GM12873 (cell line): ENCODE data around the gene AFMID.
A peak's percentile ranks its signal among the peaks of the same experiment; 100 is the strongest.

Source experiments
- TF ChIP-seq, protein P1 (sequence below): IDR thresholded peaks from 2 replicates; pipeline ENCODE4 v1.5.1; 2012; ENCODE audit warnings: low read depth, mild to moderate bottlenecking, moderate library complexity, low read length, control low read depth; ENCODE audit not compliant: insufficient read depth; ENCODE audit errors: missing control alignments

AFMID gene

GRCh38 chr17:78173097-78173715, 14.0 kb upstream of the AFMID start:
- TF ChIP-seq, protein P1, sequence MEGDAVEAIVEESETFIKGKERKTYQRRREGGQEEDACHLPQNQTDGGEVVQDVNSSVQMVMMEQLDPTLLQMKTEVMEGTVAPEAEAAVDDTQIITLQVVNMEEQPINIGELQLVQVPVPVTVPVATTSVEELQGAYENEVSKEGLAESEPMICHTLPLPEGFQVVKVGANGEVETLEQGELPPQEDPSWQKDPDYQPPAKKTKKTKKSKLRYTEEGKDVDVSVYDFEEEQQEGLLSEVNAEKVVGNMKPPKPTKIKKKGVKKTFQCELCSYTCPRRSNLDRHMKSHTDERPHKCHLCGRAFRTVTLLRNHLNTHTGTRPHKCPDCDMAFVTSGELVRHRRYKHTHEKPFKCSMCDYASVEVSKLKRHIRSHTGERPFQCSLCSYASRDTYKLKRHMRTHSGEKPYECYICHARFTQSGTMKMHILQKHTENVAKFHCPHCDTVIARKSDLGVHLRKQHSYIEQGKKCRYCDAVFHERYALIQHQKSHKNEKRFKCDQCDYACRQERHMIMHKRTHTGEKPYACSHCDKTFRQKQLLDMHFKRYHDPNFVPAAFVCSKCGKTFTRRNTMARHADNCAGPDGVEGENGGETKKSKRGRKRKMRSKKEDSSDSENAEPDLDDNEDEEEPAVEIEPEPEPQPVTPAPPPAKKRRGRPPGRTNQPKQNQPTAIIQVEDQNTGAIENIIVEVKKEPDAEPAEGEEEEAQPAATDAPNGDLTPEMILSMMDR: no peak

DNA sequence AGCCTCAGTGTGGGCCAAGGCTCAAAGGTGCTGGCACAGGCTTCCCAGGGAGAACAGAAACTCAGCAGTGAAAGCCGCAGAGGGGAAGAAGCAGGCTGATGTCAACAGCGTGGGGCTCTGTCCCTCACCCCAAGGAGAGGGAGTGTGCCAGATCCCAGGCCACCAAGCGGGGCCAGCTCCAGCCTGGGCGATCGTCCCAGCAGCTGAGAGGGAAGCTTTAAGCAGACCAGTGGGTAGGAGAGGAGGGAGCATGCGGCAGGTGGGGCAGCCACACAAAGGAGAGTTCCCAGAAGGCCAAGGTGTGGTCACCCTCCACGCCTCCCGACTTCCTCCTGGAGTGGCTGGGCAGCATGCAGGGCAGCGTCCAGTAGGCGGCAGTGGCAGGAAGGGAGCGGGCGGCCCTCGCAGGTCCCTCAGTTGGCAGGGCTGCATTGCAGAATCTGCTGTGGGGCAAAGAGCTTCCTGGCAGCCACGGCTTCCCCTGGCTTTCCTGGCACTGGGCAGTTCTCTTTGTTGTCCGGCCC, 12.8 kb upstream of the AFMID start:
- TF ChIP-seq, protein P1: peak; percentile 10

- TF ChIP-seq, protein P1: peak; percentile 11
Measured at GRCh38 chr17:78174870-78175642, 12.1 kb upstream of the AFMID start.

DNA sequence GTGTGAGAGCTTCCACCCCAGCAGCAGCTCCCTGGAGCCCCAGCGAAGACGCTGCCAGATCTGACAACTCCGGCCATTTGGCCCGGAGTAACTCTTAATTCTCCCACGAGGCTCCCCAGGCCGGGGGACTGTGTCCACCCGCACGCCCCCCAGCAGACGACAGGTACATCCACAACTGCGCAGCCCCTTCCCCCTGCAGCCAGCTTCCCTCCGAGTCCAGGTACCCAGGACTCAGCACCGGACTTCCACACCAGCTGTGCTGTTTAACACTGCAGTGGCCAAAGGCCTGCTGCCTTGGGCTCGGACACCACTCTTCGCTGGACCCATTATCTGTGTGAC, 11.6 kb upstream of the AFMID start:
- TF ChIP-seq, protein P1: no peak

DNA sequence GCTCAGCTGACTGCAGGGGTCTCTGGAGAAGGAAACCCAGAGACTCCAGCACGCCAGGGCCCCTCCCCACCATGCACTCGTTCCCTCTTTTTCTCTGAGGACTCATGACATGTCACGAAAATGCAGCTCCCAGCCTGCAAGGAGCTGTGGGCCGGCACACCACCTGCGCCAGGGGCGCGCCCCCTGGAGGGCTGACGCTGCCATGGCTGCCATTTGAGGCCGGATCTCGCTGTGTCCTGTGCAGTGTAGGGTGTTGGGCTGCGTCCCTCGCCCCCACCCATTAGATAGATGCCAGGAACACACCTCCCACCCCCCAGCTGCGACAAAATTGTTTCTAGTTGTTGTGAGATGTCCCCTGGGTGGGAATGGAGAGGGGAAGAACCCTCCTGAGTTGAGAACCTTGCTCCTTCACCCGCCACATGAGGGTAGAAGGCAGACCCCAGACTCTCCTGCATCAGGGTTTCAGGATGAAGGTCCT, 10.6 kb upstream of the AFMID start:
- TF ChIP-seq, protein P1: peak; percentile 100

- TF ChIP-seq, protein P1: no peak
Measured at GRCh38 chr17:78179372-78179771, 7.8 kb upstream of the AFMID start.

DNA sequence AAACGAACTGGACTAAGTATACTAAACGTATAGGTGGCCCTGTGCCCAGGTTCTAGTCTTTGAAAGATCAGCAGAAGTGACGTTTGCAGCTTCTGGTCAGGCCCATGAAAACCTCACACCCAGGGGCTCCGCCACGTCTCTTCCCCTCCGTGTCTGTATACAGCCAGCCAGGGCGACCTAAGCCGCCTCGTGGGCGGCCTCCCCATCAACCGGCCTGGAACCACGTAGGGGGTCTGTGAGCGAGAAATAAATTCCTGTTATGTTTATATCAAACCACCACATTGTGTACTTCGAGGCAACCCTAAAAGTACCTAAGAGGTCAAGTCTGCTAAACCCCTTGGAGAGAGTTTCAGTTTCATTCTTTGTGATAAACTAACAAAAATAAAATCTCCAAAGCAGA, 7.1 kb upstream of the AFMID start:
- TF ChIP-seq, protein P1: no peak
